ENCODE data around the gene AGAP1. TPM values are rescaled to one million over a fixed set of nuclear protein-coding genes. Genes with fewer than 3 reads are reported as not detected.

Gene AGAP1
- total RNA-seq, 1 donor = 12.3 TPM

DNA sequence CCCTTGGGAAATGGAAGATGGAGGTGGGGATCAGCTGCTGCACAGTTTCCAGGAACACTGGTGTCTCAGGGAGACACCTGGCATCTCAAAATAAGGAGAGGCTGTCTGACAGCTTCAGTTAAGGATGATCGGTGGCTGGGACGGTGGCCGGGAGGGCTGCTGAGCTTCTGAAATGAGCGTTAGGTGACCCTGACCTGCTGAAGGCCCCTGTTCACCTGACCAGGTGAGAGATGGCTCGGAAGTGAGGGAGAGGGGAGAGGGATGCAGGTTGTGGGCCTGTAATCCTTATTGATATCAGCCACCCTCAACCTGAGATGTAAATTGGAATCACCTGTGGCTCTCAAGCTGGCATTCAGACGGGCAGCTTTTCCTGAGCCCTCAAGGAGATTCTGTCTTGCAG is 99.0 kb downstream of the AGAP1 start:
- TF ChIP-seq CTCF (IDR thresholded peaks at IDR 0.05; ENCODE audit: insufficient read depth, low read length) = no peak
- DNase-seq (ENCODE audit: low read depth) = no peak
- no peak overlapping the region for H3K4me3 ChIP-seq (ENCODE audit: low read depth, low read length)

GRCh38 chr2:235594041-235594440 is 100.2 kb downstream of the AGAP1 start:
- peak; percentile 91 for DNase-seq (ENCODE audit: low read depth)
- TF ChIP-seq CTCF (IDR thresholded peaks at IDR 0.05; ENCODE audit: insufficient read depth, low read length) = peak; percentile 63
- no peak overlapping the region for H3K4me3 ChIP-seq (ENCODE audit: low read depth, low read length)

DNA sequence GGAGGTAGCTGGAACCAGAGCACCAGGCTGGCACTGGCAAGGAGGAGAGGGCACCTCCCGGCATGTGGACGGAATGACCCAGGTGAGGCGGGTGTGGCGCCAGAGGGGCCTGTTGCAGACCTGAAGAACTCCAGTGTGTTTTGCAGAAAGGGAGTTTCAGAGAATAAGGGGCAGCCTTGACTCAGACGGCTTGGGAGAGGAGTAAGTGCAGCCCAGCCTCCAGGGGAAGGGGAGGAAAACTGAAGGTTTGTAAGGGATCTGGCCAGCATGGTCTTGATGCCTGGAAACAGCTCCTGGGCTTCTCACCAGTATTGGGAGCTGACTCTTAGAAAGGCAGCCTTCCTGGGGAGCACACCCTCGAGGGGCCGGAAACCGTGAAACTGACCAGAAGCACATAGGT is 101.1 kb downstream of the AGAP1 start:
- no peak overlapping the region for H3K4me3 ChIP-seq (ENCODE audit: low read depth, low read length)
- no peak for TF ChIP-seq CTCF (IDR thresholded peaks at IDR 0.05; ENCODE audit: insufficient read depth, low read length)
- DNase-seq (ENCODE audit: low read depth) = no peak

- peak; percentile 94 for TF ChIP-seq CTCF (IDR thresholded peaks at IDR 0.05; ENCODE audit: insufficient read depth, low read length)
- no peak overlapping the region for H3K4me3 ChIP-seq (ENCODE audit: low read depth, low read length)
- peak; percentile 89 for DNase-seq (ENCODE audit: low read depth)
These were observed 101.7 kb downstream of the AGAP1 start for GRCh38 chr2:235595422-235596010.

GRCh38 chr2:235596272-235596671 is 102.4 kb downstream of the AGAP1 start:
- no peak overlapping the region for H3K4me3 ChIP-seq (ENCODE audit: low read depth, low read length)
- TF ChIP-seq CTCF (IDR thresholded peaks at IDR 0.05; ENCODE audit: insufficient read depth, low read length) = no peak
- DNase-seq (ENCODE audit: low read depth) = no peak

GRCh38 chr2:235597081-235597615 is 103.3 kb downstream of the AGAP1 start:
- H3K4me3 ChIP-seq (ENCODE audit: low read depth, low read length) = no peak overlapping the region
- TF ChIP-seq CTCF (IDR thresholded peaks at IDR 0.05; ENCODE audit: insufficient read depth, low read length) = no peak
- no peak for DNase-seq (ENCODE audit: low read depth)

GRCh38 chr2:235598026-235598425 is 104.2 kb downstream of the AGAP1 start:
- TF ChIP-seq CTCF (IDR thresholded peaks at IDR 0.05; ENCODE audit: insufficient read depth, low read length) = no peak
- no peak overlapping the region for H3K4me3 ChIP-seq (ENCODE audit: low read depth, low read length)
- no peak for DNase-seq (ENCODE audit: low read depth)
